Motor neuron (in vitro differentiated cells): ENCODE results near the gene ANKMY1. TPM values are rescaled to one million over a fixed set of nuclear protein-coding genes. Genes with fewer than 3 reads are reported as not detected.

Experiments used
- ATAC-seq, 8 experiments: fragments of 200-7000 bp; cut with Tn5 transposase; replicated peaks in 6 of 8; 2 replicates each; pipeline ENCODE4 v1.8.0; 2021; ENCODE audit warnings: mild to moderate bottlenecking in 8 of 8, moderate library complexity in 8 of 8
- H3K27ac ChIP-seq, 2 donors: fragments of 250-450 bp; sonication (Bioruptor Pico); 2 replicates each; pipeline ENCODE4 v1.9.0; 2021; ENCODE audit warnings: antibody characterized with exemption in 2 of 2, mild to moderate bottlenecking in 2 of 2, moderate library complexity in 1 of 2
- H3K4me1 ChIP-seq, 2 donors: fragments of 250-450 bp; sonication (Bioruptor Pico); replicated peaks in 1 of 2; 2 replicates each; pipeline ENCODE4 v1.6.1; 2021; ENCODE audit warnings: antibody characterized with exemption in 2 of 2, mild to moderate bottlenecking in 2 of 2, moderate library complexity in 1 of 2
- H3K4me3 ChIP-seq, 5 donors: fragments of 250-450 bp; sonication (Bioruptor Pico); 2 replicates each; pipeline ENCODE4 v1.9.0; 2021; ENCODE audit warnings: antibody characterized with exemption in 5 of 5, mild to moderate bottlenecking in 5 of 5, moderate library complexity in 4 of 5
- WGBS, 10 experiments: fragments of 450-650 bp; shearing (Covaris generic); methylation state at CpG; one replicate each; pipeline ENCODE4 v1.0.0; 2022; 5-methylcytosine and 5-hydroxymethylcytosine counted together
- in situ Hi-C, 9 experiments: fragments of 400-800 bp; cut with MboI; loops; one replicate each; pipeline ENCODE4 v1.15.0; 2021; ENCODE audit warnings: low sequenced_read_pairs in 9 of 9, low pct_unique_long_range_greater_than_20kb in 2 of 9; ENCODE audit not compliant: unreplicated experiment in 9 of 9
- total RNA-seq, 8 experiments: library from RNA; unstranded; fragments of 300-600 nt; gene quantifications; 2 replicates each; pipeline versions ENCODE4 v1.2.3 to v1.2.4, GENCODE V29; 2022

ANKMY1 gene
- total RNA-seq, 8 experiments from 2014 or later = 4.9 to 27.3 (median 9.5) TPM

- peak in 1 of 8 experiments; percentile 3 for ATAC-seq
- in situ Hi-C loops = loop anchor here in 1 of 9 experiments (25.0 kb wide), 1 partner anchor 104 kb away; no protein-coding TSS in a partner anchor
- WGBS, 10 experiments = 37 to 100% (median 60%) methylated on average over 1 to 2 of the region's 28 CpGs; no CpG with 5 or more reads in 7 of the 10 experiments
- H3K27ac ChIP-seq = peak overlapping the region; percentile 6 to 36
- H3K4me3 ChIP-seq = no peak overlapping the region
- peaks cover 14 to 18% of the 10 kb centered on the region in 2 donors for H3K4me1 ChIP-seq
Observed at GRCh38 chr2:240465765-240466578, 91.8 kb downstream of the ANKMY1 start.

- WGBS, 10 experiments = 70 to 94% (median 80%) methylated on average over 1 to 6 of the region's 22 CpGs; no CpG with 5 or more reads in 5 of the 10 experiments
- in situ Hi-C loops = loop anchor here in 1 of 9 experiments (25.0 kb wide), 1 partner anchor 103 kb away; no protein-coding TSS in a partner anchor
- ATAC-seq = no peak
- Histone ChIP-seq H3K27ac (no peak overlapping the region), H3K4me3 (no peak overlapping the region), H3K4me1 (peaks cover 15 to 25% of the 10 kb centered on the region in 2 donors)
Observed at GRCh38 chr2:240465268-240465764, 92.5 kb downstream of the ANKMY1 start.

- no peak for ATAC-seq
- Histone ChIP-seq H3K4me3 (no peak overlapping the region), H3K4me1 (peaks cover 22 to 30% of the 10 kb centered on the region in 2 donors), H3K27ac (no peak overlapping the region)
- 72 to 100% (median 89%) methylated on average over 2 to 10 of the region's 43 CpGs; no CpG with 5 or more reads in 4 of the 10 experiments for WGBS, 10 experiments
- in situ Hi-C loops = loop anchor here in 1 of 9 experiments (25.0 kb wide), 1 partner anchor 102 kb away; no protein-coding TSS in a partner anchor
Observed at GRCh38 chr2:240464514-240465241, 93.1 kb downstream of the ANKMY1 start.

DNA sequence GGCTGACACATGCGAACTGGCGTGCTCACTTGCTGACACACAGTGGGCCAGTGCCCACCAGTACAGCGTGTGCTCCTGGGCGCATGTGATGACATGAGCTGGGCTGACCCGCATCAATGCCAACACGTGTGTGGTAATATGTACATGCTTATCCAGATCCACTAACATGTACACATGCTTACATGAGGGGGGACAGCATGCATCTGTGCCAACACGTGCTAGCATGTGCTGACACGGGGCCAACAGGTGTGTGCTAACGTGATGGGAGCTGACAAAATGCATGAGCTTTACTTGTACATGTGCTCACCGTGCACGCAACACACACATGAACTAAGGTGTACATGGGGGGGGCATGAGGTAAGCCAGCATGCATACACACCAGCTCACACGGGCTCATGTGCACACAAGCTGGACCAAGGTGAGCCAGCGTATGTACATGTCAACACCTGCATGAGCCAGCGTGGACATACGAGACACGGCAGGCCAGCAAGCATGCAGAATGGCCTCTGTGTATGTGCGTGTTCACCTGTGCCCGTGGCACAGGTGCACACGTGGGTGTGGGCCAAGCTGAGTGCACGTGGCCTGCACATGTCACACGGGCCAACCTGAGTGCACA is 93.8 kb downstream of the ANKMY1 start:
- Histone ChIP-seq H3K4me1 (peaks cover 29 to 37% of the 10 kb centered on the region in 2 donors), H3K27ac (no peak overlapping the region), H3K4me3 (no peak overlapping the region)
- WGBS, 10 experiments = 80 to 100% (median 97%) methylated on average over 1 to 7 of the region's 21 CpGs; no CpG with 5 or more reads in 4 of the 10 experiments
- no peak for ATAC-seq
- in situ Hi-C loops = loop anchor here in 1 of 9 experiments (25.0 kb wide), 1 partner anchor 102 kb away; no protein-coding TSS in a partner anchor

DNA sequence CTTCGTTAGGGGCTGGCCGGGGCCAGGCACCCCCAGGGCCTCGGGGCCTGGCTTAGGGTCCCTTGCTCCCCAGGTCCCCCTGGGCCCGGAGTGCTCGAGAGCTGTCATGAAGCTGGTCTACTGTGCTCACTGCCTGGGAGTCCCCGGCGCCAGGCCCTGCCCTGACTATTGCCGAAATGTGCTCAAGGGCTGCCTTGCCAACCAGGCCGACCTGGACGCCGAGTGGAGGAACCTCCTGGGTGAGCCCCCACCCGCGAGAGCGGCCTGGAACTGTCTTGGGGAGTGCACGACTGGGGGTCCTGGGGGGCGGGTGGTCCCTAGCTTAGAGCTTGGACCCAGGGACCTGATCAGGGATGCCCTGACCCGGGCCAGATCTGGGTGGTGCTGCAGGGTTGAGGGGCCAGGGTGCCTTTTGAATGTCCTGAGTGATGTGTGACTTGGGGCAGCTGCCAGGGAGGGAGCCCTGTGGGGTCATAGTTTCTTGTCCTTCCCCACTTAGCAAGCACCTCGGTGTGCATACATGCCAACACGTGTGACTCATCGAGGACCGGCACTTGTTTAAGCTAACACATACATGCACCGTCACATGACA is 94.4 kb downstream of the ANKMY1 start:
- H3K27ac ChIP-seq = no peak overlapping the region
- H3K4me1 ChIP-seq = peaks cover 33 to 43% of the 10 kb centered on the region in 2 donors
- WGBS, 10 experiments = 100% methylated on average over 4 of the region's 22 CpGs; no CpG with 5 or more reads in 9 of the 10 experiments
- no peak for ATAC-seq
- in situ Hi-C loops = loop anchor here in 1 of 9 experiments (25.0 kb wide), 1 partner anchor 101 kb away; no protein-coding TSS in a partner anchor
- H3K4me3 ChIP-seq = no peak overlapping the region

GRCh38 chr2:240462707-240463273 is 95.0 kb downstream of the ANKMY1 start:
- WGBS, 10 experiments = no CpG with 5 or more reads among the region's 16 CpGs
- Histone ChIP-seq H3K4me1 (peaks cover 37 to 44% of the 10 kb centered on the region in 2 donors), H3K4me3 (no peak overlapping the region), H3K27ac (no peak overlapping the region)
- no peak for ATAC-seq
- in situ Hi-C loops = loop anchor here in 1 of 9 experiments (25.0 kb wide), 1 partner anchor 100 kb away; no protein-coding TSS in a partner anchor

DNA sequence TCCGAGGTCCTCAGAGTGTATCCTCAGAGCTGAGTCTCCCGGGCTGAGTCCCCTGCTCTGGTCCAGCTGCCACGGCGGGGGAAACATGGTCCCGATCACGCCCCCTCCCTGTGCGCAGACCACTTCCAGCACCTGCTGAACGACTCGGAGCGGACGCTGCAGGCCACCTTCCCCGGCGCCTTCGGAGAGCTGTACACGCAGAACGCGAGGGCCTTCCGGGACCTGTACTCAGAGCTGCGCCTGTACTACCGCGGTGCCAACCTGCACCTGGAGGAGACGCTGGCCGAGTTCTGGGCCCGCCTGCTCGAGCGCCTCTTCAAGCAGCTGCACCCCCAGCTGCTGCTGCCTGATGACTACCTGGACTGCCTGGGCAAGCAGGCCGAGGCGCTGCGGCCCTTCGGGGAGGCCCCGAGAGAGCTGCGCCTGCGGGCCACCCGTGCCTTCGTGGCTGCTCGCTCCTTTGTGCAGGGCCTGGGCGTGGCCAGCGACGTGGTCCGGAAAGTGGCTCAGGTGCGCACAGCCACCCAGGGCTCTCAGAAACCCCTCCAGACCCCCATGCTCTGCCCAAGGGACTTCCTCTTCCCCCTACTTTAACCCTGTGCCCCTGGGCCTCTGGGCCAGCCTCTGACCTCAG is 95.6 kb downstream of the ANKMY1 start:
- Histone ChIP-seq H3K27ac (no peak overlapping the region), H3K4me3 (no peak overlapping the region), H3K4me1 (peaks cover 37 to 47% of the 10 kb centered on the region in 2 donors)
- in situ Hi-C loops = loop anchor here in 1 of 9 experiments (25.0 kb wide), 1 partner anchor 100 kb away; no protein-coding TSS in a partner anchor
- ATAC-seq = no peak
- 90 to 100% methylated on average over 2 to 12 of the region's 41 CpGs; no CpG with 5 or more reads in 8 of the 10 experiments for WGBS, 10 experiments

DNA sequence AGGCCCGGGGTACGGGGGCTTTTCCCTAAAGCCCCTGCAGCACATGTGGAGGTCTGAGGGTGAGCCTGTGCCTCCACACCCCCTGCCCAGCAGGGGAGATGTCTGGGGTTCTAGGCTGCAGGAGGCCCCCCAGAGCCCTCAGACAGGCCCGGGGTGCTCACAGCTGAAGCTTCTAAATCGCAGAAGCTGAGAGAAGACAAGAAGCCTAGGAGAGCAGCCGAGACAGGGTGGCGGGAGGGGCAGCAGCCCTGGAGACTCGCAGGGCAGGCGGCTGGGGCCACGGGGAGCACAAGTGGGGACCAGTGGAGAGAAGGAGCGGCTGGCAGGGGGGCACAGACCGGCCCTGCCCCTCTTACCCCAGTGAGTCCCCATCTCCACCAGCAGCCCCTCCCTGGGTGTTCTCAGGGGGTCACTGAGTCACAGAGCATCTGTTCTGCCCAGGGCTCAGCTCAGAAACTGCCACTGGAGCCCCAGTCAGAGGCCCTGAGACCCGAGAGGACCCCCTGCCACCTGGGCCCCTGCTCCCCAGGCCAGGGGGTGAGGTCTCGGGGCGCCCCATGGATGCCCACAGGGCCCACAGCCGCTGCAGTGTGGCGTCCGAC is 96.2 kb downstream of the ANKMY1 start:
- no peak overlapping the region for H3K4me3 ChIP-seq
- no CpG with 5 or more reads among the region's 17 CpGs for WGBS, 10 experiments
- in situ Hi-C loops = loop anchor here in 1 of 9 experiments (25.0 kb wide), 1 partner anchor 99 kb away; no protein-coding TSS in a partner anchor
- peaks cover 37 to 46% of the 10 kb centered on the region in 2 donors for H3K4me1 ChIP-seq
- no peak for ATAC-seq
- no peak overlapping the region for H3K27ac ChIP-seq

DNA sequence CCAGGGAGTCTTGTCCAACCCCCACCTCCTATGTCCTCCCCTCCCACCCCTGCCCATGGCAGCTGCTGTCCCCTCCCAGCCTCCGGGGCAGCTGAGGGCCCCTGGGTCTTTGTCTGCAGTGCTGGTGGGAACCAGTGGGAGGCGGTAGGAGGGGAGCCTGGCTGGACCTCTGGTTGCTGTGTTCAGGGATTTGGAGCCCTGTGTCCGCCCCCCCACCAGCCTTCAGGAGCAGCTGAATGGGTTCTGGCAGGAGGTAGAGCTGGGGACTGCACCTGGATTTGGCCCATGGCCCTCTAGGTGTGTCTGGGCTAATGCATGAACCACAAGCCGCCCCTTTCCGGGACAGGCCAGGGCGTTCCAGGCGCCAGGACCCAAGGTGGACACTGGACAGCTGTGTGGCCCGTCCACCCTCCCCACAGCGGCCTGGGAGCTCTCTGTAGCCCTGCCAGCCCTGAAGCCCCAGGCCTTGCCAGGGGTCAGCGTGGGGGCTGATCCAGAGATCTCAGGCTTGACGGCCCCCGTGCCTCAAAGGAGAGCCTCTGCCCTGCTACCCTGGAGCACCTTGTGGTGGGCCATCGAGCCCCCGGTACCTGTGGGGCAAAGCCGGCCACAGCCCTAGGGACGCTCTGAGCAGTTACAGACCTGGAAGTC is 96.9 kb downstream of the ANKMY1 start:
- ATAC-seq = peak in 1 of 8 experiments; percentile 9
- Histone ChIP-seq H3K4me3 (no peak overlapping the region), H3K4me1 (peaks cover 38 to 46% of the 10 kb centered on the region in 2 donors), H3K27ac (no peak overlapping the region)
- 80% methylated on average over 1 of the region's 16 CpGs; no CpG with 5 or more reads in 9 of the 10 experiments for WGBS, 10 experiments
- in situ Hi-C loops = loop anchor here in 1 of 9 experiments (25.0 kb wide), 1 partner anchor 99 kb away; no protein-coding TSS in a partner anchor

DNA sequence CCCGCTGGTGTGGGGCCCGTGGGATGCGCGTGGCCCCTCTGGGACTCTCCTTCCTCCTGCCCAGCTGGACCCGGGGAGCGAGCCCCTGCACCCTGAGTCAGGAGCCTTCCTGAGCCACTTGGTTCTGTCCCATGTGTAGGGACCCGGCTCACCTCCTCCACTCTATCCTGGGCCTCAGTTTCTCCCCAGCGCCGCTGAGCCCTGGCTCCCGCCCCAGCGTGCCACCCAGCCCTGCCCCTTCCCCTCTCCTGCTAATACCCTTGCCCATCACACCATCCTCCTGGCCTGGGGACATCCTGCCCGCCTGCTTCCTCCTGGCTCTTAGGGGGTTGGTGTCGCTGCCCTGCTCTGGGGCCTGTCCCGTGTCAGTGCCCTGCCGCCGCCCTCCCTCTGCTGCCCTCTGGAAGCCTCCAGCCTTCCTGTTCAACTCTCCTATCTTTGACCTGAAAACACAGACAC is 97.5 kb downstream of the ANKMY1 start:
- Histone ChIP-seq H3K27ac (peak overlapping the region; percentile 20 to 25), H3K4me3 (no peak overlapping the region), H3K4me1 (peaks cover 44 to 52% of the 10 kb centered on the region in 2 donors)
- in situ Hi-C loops = loop anchor here in 1 of 9 experiments (25.0 kb wide), 1 partner anchor 98 kb away; no protein-coding TSS in a partner anchor
- ATAC-seq = no peak
- no CpG with 5 or more reads among the region's 16 CpGs for WGBS, 10 experiments
